Measurements from ENCODE around the gene ENDOV.

DNA sequence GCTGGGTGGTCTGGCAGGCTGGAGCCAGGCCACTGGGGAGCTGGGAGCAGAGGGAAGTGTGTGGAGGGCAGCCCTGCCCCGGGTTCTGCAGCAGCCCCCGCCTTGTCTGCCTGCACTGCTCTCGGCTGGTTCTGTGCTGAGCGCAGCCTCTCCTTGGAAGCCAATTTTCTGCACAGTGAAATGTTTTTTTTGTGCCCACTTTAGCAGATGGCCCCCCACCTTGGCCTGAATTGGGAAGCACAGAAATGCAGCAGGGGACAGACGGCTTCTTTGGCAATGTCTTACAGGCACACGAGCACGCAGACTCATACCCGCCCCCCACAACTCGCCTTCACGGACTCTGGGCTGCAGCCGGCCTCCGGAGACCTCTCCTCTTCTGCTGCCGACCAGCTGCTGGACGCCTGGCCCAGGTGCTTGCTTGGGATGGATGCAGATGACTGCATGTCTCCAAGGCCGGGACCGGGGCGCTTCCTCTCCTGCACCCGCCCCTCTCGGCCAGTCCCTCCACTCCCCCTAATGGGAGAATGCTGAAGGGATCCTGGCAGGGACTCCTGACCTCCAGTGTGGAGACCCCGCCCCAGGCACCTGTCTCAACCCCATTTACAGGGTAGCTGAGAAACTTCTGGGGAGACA, 46.7 kb downstream of the ENDOV start:
- no peak for TF ChIP-seq POLR2AphosphoS5 (IDR thresholded peaks at IDR 0.05; ENCODE audit: borderline replicate concordance, low read depth, low read length)
- TF ChIP-seq EZH2 (IDR thresholded peaks at IDR 0.05), result no peak
- TF ChIP-seq FOXP2 (optimal IDR thresholded peaks at IDR 0.05; ENCODE audit: control extremely low read depth, extremely low read length, insufficient read depth), result no peak

Measured in SK-N-MC (cell line).